GM23338 (cell line): Measurements from ENCODE around the gene ELMO3.

Experiments used
- CREB1 ChIP-seq: fragments of 250-450 bp; sonication (Bioruptor Pico); IDR thresholded peaks from 2 replicates; pipeline ENCODE4 v1.5.0; 2020; ENCODE audit warnings: low read depth, mild to moderate bottlenecking, moderate library complexity
- EZH2 ChIP-seq: fragments of 200-600 bp; sonication (generic); IDR thresholded peaks from one replicate; pipeline ENCODE4 v1.8.0; 2017; ENCODE audit warnings: antibody characterized with exemption, mild to moderate bottlenecking, low read depth; ENCODE audit not compliant: unreplicated experiment
- EZH2phosphoT487 ChIP-seq: fragments of 200-600 bp; sonication (generic); IDR thresholded peaks from one replicate; pipeline ENCODE4 v1.8.1; 2018; ENCODE audit warnings: antibody characterized with exemption; ENCODE audit not compliant: unreplicated experiment
- JUNB ChIP-seq: IDR thresholded peaks from one replicate; pipeline ENCODE4 v1.6.1; 2016; ENCODE audit warnings: antibody characterized with exemption; ENCODE audit not compliant: unreplicated experiment
- NANOG ChIP-seq: IDR thresholded peaks from 2 replicates; pipeline ENCODE4 v1.6.1; 2016; ENCODE audit warnings: antibody characterized with exemption, borderline replicate concordance
- POLR2AphosphoS5 ChIP-seq: IDR thresholded peaks from 2 replicates; pipeline ENCODE4 v1.6.1; 2016; ENCODE audit warnings: antibody characterized with exemption, low read depth
- STAT1 ChIP-seq: IDR thresholded peaks from one replicate; pipeline ENCODE4 v1.6.1; 2016; ENCODE audit warnings: antibody characterized with exemption; ENCODE audit not compliant: unreplicated experiment
- ZNF114 ChIP-seq: fragments of 250-450 bp; sonication (Bioruptor Pico); IDR thresholded peaks from 2 replicates; pipeline ENCODE4 v1.5.0; 2020; ENCODE audit warnings: mild to moderate bottlenecking, moderate library complexity
- ZNF331 ChIP-seq: fragments of 250-450 bp; sonication (Bioruptor Pico); IDR thresholded peaks from 2 replicates; pipeline ENCODE4 v1.5.0; 2020; ENCODE audit warnings: low read depth, mild to moderate bottlenecking, moderate library complexity
- TF ChIP-seq, protein P1 (sequence below), 2 experiments: fragments of 200-600 bp in 1 of 2; sonication (generic) in 1 of 2; conservative IDR thresholded peaks; 2 replicates each; pipeline versions ENCODE4 v1.5.1 to v1.6.1; 2016 to 2017; ENCODE audit warnings: antibody characterized with exemption in 2 of 2, low read depth in 2 of 2, mild to moderate bottlenecking in 2 of 2, moderate library complexity in 1 of 2
- TF ChIP-seq, protein P2 (sequence below): IDR thresholded peaks from one replicate; pipeline ENCODE4 v1.6.1; 2018; ENCODE audit warnings: antibody characterized with exemption; ENCODE audit not compliant: unreplicated experiment
- TF ChIP-seq, protein P3 (sequence below): IDR thresholded peaks from 2 replicates; pipeline ENCODE4 v1.6.1; 2016; ENCODE audit warnings: antibody characterized with exemption
- TF ChIP-seq, protein P4 (sequence below): fragments of 250-450 bp; sonication (Bioruptor Pico); IDR thresholded peaks from 2 replicates; pipeline ENCODE4 v1.5.0; 2020; ENCODE audit warnings: mild to moderate bottlenecking, moderate library complexity

DNA sequence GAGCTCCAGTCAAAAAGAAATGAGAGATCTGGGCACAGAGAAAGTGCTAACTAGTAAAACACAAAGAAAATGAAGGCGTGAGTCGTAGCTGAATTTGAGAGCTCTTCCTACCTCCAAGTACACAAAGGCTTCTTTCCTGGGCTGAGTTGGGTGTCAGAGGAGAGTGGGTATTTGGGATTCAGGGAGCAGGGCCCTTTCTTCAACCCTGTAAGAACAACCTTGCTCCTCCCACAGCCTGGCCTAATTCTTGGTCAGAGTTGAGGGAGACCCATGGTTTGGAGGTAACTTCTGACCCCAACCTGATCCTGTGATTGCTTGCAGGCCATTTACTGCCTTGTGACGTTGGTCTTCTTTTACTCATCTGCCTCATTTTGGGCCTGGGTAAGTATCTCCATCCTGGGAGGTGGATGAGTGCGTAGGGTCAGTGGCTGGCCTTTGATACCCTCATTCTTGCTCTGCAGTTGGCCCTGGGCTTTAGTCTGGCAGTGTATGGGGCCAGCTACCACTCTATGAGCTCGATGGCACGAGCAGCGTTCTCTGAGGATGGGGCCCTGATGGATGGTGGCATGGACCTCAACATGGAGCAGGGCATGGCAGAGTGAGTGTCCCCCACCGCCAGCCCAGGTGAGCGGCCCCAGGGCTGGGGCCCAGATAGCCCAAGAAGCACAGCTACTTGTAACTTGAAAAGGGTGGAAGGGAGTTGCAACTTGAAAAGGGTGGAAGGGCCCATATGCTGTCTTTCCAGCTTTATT is 29.3 kb downstream of the ELMO3 start:
- TF ChIP-seq, protein P1, sequence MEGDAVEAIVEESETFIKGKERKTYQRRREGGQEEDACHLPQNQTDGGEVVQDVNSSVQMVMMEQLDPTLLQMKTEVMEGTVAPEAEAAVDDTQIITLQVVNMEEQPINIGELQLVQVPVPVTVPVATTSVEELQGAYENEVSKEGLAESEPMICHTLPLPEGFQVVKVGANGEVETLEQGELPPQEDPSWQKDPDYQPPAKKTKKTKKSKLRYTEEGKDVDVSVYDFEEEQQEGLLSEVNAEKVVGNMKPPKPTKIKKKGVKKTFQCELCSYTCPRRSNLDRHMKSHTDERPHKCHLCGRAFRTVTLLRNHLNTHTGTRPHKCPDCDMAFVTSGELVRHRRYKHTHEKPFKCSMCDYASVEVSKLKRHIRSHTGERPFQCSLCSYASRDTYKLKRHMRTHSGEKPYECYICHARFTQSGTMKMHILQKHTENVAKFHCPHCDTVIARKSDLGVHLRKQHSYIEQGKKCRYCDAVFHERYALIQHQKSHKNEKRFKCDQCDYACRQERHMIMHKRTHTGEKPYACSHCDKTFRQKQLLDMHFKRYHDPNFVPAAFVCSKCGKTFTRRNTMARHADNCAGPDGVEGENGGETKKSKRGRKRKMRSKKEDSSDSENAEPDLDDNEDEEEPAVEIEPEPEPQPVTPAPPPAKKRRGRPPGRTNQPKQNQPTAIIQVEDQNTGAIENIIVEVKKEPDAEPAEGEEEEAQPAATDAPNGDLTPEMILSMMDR (conservative IDR thresholded peaks at IDR 0.05; ENCODE audit: low read depth in 2 of 2): no peak
- 0 out of 2 replicates have a peak, but pooled peaks have one; percentile 11 for TF ChIP-seq POLR2AphosphoS5
- TF ChIP-seq, protein P2, sequence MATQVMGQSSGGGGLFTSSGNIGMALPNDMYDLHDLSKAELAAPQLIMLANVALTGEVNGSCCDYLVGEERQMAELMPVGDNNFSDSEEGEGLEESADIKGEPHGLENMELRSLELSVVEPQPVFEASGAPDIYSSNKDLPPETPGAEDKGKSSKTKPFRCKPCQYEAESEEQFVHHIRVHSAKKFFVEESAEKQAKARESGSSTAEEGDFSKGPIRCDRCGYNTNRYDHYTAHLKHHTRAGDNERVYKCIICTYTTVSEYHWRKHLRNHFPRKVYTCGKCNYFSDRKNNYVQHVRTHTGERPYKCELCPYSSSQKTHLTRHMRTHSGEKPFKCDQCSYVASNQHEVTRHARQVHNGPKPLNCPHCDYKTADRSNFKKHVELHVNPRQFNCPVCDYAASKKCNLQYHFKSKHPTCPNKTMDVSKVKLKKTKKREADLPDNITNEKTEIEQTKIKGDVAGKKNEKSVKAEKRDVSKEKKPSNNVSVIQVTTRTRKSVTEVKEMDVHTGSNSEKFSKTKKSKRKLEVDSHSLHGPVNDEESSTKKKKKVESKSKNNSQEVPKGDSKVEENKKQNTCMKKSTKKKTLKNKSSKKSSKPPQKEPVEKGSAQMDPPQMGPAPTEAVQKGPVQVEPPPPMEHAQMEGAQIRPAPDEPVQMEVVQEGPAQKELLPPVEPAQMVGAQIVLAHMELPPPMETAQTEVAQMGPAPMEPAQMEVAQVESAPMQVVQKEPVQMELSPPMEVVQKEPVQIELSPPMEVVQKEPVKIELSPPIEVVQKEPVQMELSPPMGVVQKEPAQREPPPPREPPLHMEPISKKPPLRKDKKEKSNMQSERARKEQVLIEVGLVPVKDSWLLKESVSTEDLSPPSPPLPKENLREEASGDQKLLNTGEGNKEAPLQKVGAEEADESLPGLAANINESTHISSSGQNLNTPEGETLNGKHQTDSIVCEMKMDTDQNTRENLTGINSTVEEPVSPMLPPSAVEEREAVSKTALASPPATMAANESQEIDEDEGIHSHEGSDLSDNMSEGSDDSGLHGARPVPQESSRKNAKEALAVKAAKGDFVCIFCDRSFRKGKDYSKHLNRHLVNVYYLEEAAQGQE: no peak
- TF ChIP-seq ZNF331 (CRISPR knock-in tag): no peak
- TF ChIP-seq EZH2phosphoT487: no peak
- no peak for TF ChIP-seq EZH2
- TF ChIP-seq CREB1 (CRISPR knock-in tag): no peak
- TF ChIP-seq ZNF114 (CRISPR knock-in tag): no peak
- no peak for TF ChIP-seq NANOG
- no peak for TF ChIP-seq STAT1
- TF ChIP-seq JUNB: no peak
- TF ChIP-seq, protein P3, sequence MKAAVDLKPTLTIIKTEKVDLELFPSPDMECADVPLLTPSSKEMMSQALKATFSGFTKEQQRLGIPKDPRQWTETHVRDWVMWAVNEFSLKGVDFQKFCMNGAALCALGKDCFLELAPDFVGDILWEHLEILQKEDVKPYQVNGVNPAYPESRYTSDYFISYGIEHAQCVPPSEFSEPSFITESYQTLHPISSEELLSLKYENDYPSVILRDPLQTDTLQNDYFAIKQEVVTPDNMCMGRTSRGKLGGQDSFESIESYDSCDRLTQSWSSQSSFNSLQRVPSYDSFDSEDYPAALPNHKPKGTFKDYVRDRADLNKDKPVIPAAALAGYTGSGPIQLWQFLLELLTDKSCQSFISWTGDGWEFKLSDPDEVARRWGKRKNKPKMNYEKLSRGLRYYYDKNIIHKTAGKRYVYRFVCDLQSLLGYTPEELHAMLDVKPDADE: no peak
- TF ChIP-seq, protein P4, sequence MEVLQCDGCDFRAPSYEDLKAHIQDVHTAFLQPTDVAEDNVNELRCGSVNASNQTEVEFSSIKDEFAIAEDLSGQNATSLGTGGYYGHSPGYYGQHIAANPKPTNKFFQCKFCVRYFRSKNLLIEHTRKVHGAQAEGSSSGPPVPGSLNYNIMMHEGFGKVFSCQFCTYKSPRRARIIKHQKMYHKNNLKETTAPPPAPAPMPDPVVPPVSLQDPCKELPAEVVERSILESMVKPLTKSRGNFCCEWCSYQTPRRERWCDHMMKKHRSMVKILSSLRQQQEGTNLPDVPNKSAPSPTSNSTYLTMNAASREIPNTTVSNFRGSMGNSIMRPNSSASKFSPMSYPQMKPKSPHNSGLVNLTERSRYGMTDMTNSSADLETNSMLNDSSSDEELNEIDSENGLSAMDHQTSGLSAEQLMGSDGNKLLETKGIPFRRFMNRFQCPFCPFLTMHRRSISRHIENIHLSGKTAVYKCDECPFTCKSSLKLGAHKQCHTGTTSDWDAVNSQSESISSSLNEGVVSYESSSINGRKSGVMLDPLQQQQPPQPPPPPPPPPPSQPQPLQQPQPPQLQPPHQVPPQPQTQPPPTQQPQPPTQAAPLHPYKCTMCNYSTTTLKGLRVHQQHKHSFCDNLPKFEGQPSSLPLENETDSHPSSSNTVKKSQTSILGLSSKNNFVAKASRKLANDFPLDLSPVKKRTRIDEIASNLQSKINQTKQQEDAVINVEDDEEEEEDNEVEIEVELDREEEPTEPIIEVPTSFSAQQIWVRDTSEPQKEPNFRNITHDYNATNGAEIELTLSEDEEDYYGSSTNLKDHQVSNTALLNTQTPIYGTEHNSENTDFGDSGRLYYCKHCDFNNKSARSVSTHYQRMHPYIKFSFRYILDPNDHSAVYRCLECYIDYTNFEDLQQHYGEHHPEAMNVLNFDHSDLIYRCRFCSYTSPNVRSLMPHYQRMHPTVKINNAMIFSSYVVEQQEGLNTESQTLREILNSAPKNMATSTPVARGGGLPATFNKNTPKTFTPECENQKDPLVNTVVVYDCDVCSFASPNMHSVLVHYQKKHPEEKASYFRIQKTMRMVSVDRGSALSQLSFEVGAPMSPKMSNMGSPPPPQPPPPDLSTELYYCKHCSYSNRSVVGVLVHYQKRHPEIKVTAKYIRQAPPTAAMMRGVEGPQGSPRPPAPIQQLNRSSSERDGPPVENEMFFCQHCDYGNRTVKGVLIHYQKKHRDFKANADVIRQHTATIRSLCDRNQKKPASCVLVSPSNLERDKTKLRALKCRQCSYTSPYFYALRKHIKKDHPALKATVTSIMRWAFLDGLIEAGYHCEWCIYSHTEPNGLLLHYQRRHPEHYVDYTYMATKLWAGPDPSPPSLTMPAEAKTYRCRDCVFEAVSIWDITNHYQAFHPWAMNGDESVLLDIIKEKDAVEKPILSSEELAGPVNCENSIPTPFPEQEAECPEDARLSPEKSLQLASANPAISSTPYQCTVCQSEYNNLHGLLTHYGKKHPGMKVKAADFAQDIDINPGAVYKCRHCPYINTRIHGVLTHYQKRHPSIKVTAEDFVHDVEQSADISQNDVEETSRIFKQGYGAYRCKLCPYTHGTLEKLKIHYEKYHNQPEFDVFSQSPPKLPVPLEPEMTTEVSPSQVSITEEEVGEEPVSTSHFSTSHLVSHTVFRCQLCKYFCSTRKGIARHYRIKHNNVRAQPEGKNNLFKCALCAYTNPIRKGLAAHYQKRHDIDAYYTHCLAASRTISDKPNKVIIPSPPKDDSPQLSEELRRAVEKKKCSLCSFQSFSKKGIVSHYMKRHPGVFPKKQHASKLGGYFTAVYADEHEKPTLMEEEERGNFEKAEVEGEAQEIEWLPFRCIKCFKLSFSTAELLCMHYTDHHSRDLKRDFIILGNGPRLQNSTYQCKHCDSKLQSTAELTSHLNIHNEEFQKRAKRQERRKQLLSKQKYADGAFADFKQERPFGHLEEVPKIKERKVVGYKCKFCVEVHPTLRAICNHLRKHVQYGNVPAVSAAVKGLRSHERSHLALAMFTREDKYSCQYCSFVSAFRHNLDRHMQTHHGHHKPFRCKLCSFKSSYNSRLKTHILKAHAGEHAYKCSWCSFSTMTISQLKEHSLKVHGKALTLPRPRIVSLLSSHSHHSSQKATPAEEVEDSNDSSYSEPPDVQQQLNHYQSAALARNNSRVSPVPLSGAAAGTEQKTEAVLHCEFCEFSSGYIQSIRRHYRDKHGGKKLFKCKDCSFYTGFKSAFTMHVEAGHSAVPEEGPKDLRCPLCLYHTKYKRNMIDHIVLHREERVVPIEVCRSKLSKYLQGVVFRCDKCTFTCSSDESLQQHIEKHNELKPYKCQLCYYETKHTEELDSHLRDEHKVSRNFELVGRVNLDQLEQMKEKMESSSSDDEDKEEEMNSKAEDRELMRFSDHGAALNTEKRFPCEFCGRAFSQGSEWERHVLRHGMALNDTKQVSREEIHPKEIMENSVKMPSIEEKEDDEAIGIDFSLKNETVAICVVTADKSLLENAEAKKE (CRISPR knock-in tag): no peak
